ENCODE measurements around the gene PURB.

- TF ChIP-seq GATA3 (IDR thresholded peaks at IDR 0.05; ENCODE audit: low read depth, low read length) (no peak), GATA2 (IDR thresholded peaks at IDR 0.05; ENCODE audit: low read depth, low read length) (no peak)
These were observed 8.9 kb downstream of the PURB start for GRCh38 chr7:44876393-44876792.

All from SH-SY5Y (cell line).